Thyroid gland (tissue), 4 donors: ENCODE results near the gene ZNF740.

Experiments used
- POLR2A ChIP-seq, 2 donors: fragments of 450-650 bp; IDR thresholded peaks; one replicate each; pipeline ENCODE4 v1.6.1; 2017; ENCODE audit warnings: antibody characterized with exemption in 2 of 2, mild to moderate bottlenecking in 2 of 2, moderate library complexity in 1 of 2
- TF ChIP-seq, protein P1 (sequence below), 6 experiments: fragments of 200-600 bp in 3 of 6; fragments of 450-650 bp in 3 of 6; sonication (generic) in 3 of 6; IDR thresholded peaks; one replicate each; pipeline ENCODE4 v1.5.1; 2016 to 2019; ENCODE audit warnings: antibody characterized with exemption in 6 of 6, mild to moderate bottlenecking in 2 of 6, inconsistent platforms in 1 of 6, moderate library complexity in 1 of 6

DNA sequence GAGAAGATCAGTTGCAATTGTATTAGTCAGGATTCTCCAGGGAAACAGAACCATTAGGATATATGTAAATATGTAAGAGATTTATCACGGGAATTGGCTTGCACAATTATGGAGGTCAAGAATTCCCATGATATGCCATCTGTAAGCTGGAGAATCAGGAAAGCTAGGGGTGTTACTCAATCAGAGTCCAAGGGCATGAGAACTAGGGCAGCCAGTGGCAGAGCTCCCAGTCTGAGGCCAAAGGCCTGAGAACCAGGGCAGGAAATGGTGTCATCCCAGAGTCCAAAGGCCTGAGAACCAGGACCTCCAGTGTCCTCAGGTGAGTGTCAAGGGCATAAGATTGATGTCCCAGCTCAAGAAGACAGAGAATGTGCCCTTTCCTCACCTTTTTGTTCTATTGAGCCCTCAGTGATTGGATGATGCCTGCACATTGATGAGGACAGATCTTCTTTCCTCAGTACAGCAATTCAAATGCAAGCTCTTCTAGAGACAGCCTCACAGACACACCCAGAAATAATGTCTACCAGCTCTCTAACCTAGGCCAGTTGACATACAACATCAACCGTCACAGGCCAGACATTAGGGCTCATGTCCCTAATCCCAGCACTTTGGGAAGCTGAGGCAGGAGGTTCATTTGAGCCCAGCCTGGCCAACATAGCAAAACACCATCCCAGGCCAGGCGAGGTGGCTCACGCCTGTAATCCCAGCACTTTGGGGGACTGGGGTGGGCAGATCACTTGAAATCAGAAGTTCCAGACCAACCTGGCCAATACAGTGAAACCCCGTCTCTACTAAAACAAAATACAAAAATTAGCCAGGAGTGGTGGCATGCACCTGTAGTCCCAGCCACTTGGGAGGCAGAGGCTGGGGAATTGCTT, 34.9 kb upstream of the ZNF740 start:
- TF ChIP-seq, protein P1, sequence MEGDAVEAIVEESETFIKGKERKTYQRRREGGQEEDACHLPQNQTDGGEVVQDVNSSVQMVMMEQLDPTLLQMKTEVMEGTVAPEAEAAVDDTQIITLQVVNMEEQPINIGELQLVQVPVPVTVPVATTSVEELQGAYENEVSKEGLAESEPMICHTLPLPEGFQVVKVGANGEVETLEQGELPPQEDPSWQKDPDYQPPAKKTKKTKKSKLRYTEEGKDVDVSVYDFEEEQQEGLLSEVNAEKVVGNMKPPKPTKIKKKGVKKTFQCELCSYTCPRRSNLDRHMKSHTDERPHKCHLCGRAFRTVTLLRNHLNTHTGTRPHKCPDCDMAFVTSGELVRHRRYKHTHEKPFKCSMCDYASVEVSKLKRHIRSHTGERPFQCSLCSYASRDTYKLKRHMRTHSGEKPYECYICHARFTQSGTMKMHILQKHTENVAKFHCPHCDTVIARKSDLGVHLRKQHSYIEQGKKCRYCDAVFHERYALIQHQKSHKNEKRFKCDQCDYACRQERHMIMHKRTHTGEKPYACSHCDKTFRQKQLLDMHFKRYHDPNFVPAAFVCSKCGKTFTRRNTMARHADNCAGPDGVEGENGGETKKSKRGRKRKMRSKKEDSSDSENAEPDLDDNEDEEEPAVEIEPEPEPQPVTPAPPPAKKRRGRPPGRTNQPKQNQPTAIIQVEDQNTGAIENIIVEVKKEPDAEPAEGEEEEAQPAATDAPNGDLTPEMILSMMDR (IDR thresholded peaks at IDR 0.05) = no peak
- no peak for TF ChIP-seq POLR2A (IDR thresholded peaks at IDR 0.05)
